Activated naive CD8-positive, alpha-beta T cell treated with anti-CD3 and anti-CD28 coated beads for 36 hours (primary cell): Measurements from ENCODE around the gene SLC24A4. TPM values are rescaled to one million over a fixed set of nuclear protein-coding genes. Genes with fewer than 3 reads are reported as not detected.

Source experiments
- DNase-seq: peaks from one replicate; pipeline ENCODE4 v3.0.0; 2021
- H3K27ac Mint-ChIP-seq: one replicate; pipeline ENCODE4 v1.8.0; 2022; ENCODE audit warnings: mild to moderate bottlenecking, moderate library complexity, mixed read lengths
- H3K27me3 Mint-ChIP-seq: one replicate; pipeline ENCODE4 v1.8.0; 2022; ENCODE audit warnings: mild to moderate bottlenecking, mixed read lengths
- H3K36me3 Mint-ChIP-seq: one replicate; pipeline ENCODE4 v1.8.0; 2021; ENCODE audit warnings: mild to moderate bottlenecking, mixed read lengths
- H3K4me1 Mint-ChIP-seq: one replicate; pipeline ENCODE4 v1.8.0; 2021; ENCODE audit warnings: mixed read lengths
- H3K4me3 Mint-ChIP-seq: one replicate; pipeline ENCODE4 v1.8.0; 2022; ENCODE audit warnings: mild to moderate bottlenecking, moderate library complexity, mixed read lengths
- H3K9me3 Mint-ChIP-seq: one replicate; pipeline ENCODE4 v1.8.0; 2022; ENCODE audit warnings: mixed read lengths
- total RNA-seq, 2 experiments: library from RNA; stranded (reverse); gene quantifications; one replicate each; pipeline ENCODE4 v1.2.3, GENCODE V29; 2021

The SLC24A4 gene
- total RNA-seq, 2 experiments from 2014 or later = 0.06 to 0.08 TPM

- H3K9me3 Mint-ChIP-seq = no peaks in the 10 kb centered on the region
- H3K27me3 Mint-ChIP-seq = no peaks in the 10 kb centered on the region
Observed at GRCh38 chr14:92416544-92416943, 93.6 kb downstream of the SLC24A4 start.

GRCh38 chr14:92417759-92418158, 94.8 kb downstream of the SLC24A4 start:
- H3K9me3 Mint-ChIP-seq = no peaks in the 10 kb centered on the region
- H3K27ac Mint-ChIP-seq = no peak overlapping the region
- H3K27me3 Mint-ChIP-seq = no peaks in the 10 kb centered on the region
- H3K36me3 Mint-ChIP-seq = no peaks in the 10 kb centered on the region
- no peak for DNase-seq
- no peak overlapping the region for H3K4me3 Mint-ChIP-seq
- no peaks in the 10 kb centered on the region for H3K4me1 Mint-ChIP-seq

More at GRCh38 chr14:92416544-92416943, 93.6 kb downstream of the SLC24A4 start:
- H3K27ac Mint-ChIP-seq = no peak overlapping the region
- no peak overlapping the region for H3K4me3 Mint-ChIP-seq
- no peaks in the 10 kb centered on the region for H3K36me3 Mint-ChIP-seq
- DNase-seq = no peak
- H3K4me1 Mint-ChIP-seq = no peaks in the 10 kb centered on the region

- no peak overlapping the region for H3K27ac Mint-ChIP-seq
- no peaks in the 10 kb centered on the region for H3K9me3 Mint-ChIP-seq
- H3K36me3 Mint-ChIP-seq = no peaks in the 10 kb centered on the region
- H3K27me3 Mint-ChIP-seq = no peaks in the 10 kb centered on the region
- H3K4me1 Mint-ChIP-seq = peaks cover 9% of the 10 kb centered on the region
- DNase-seq = no peak
- H3K4me3 Mint-ChIP-seq = no peak overlapping the region
Observed at GRCh38 chr14:92421751-92422150, 98.8 kb downstream of the SLC24A4 start.

GRCh38 chr14:92425101-92425500, 102.1 kb downstream of the SLC24A4 start:
- H3K4me1 Mint-ChIP-seq = peaks cover 9% of the 10 kb centered on the region
- H3K27ac Mint-ChIP-seq = no peak overlapping the region
- no peaks in the 10 kb centered on the region for H3K27me3 Mint-ChIP-seq
- no peak for DNase-seq
- no peak overlapping the region for H3K4me3 Mint-ChIP-seq
- H3K36me3 Mint-ChIP-seq = no peaks in the 10 kb centered on the region
- no peaks in the 10 kb centered on the region for H3K9me3 Mint-ChIP-seq

- Mint-ChIP-seq H3K27me3 (no peaks in the 10 kb centered on the region), H3K27ac (no peak overlapping the region), H3K36me3 (no peaks in the 10 kb centered on the region), H3K4me1 (peaks cover 9% of the 10 kb centered on the region), H3K4me3 (no peak overlapping the region), H3K9me3 (no peaks in the 10 kb centered on the region)
- no peak for DNase-seq
Observed at GRCh38 chr14:92426237-92426636, 103.3 kb downstream of the SLC24A4 start.

GRCh38 chr14:92427096-92427495, 104.1 kb downstream of the SLC24A4 start:
- Mint-ChIP-seq H3K36me3 (no peaks in the 10 kb centered on the region), H3K4me3 (no peak overlapping the region), H3K4me1 (peaks cover 9% of the 10 kb centered on the region), H3K9me3 (no peaks in the 10 kb centered on the region), H3K27ac (no peak overlapping the region), H3K27me3 (no peaks in the 10 kb centered on the region)
- DNase-seq = no peak

GRCh38 chr14:92430686-92431085, 107.7 kb downstream of the SLC24A4 start:
- Mint-ChIP-seq H3K4me1 (peaks cover 9% of the 10 kb centered on the region), H3K36me3 (no peaks in the 10 kb centered on the region), H3K27ac (no peak overlapping the region), H3K4me3 (no peak overlapping the region), H3K27me3 (no peaks in the 10 kb centered on the region), H3K9me3 (no peaks in the 10 kb centered on the region)
- no peak for DNase-seq

- Mint-ChIP-seq H3K4me3 (no peak overlapping the region), H3K36me3 (no peaks in the 10 kb centered on the region), H3K9me3 (no peaks in the 10 kb centered on the region), H3K27me3 (no peaks in the 10 kb centered on the region), H3K4me1 (peaks cover 3% of the 10 kb centered on the region), H3K27ac (no peak overlapping the region)
- DNase-seq = no peak
Observed at GRCh38 chr14:92431199-92431725, 108.3 kb downstream of the SLC24A4 start.

GRCh38 chr14:92433407-92433806, 110.4 kb downstream of the SLC24A4 start:
- DNase-seq = no peak
- H3K36me3 Mint-ChIP-seq = no peaks in the 10 kb centered on the region
- H3K27ac Mint-ChIP-seq = no peak overlapping the region
- no peak overlapping the region for H3K4me3 Mint-ChIP-seq
- no peaks in the 10 kb centered on the region for H3K27me3 Mint-ChIP-seq
- peaks cover 4% of the 10 kb centered on the region for H3K4me1 Mint-ChIP-seq
- no peaks in the 10 kb centered on the region for H3K9me3 Mint-ChIP-seq

GRCh38 chr14:92435154-92435553, 112.2 kb downstream of the SLC24A4 start:
- peaks cover 15% of the 10 kb centered on the region for H3K4me1 Mint-ChIP-seq
- H3K9me3 Mint-ChIP-seq = no peaks in the 10 kb centered on the region
- no peaks in the 10 kb centered on the region for H3K27me3 Mint-ChIP-seq
- no peak overlapping the region for H3K27ac Mint-ChIP-seq
- no peak for DNase-seq
- no peak overlapping the region for H3K4me3 Mint-ChIP-seq
- H3K36me3 Mint-ChIP-seq = no peaks in the 10 kb centered on the region

GRCh38 chr14:92436115-92436776, 113.3 kb downstream of the SLC24A4 start:
- no peaks in the 10 kb centered on the region for H3K36me3 Mint-ChIP-seq
- no peak overlapping the region for H3K27ac Mint-ChIP-seq
- H3K27me3 Mint-ChIP-seq = no peaks in the 10 kb centered on the region
- no peak overlapping the region for H3K4me3 Mint-ChIP-seq
- no peak for DNase-seq
- H3K4me1 Mint-ChIP-seq = peaks cover 17% of the 10 kb centered on the region
- H3K9me3 Mint-ChIP-seq = no peaks in the 10 kb centered on the region

- no peak for DNase-seq
- no peaks in the 10 kb centered on the region for H3K9me3 Mint-ChIP-seq
- H3K36me3 Mint-ChIP-seq = no peaks in the 10 kb centered on the region
- H3K27ac Mint-ChIP-seq = no peak overlapping the region
- no peaks in the 10 kb centered on the region for H3K27me3 Mint-ChIP-seq
- peaks cover 24% of the 10 kb centered on the region for H3K4me1 Mint-ChIP-seq
- no peak overlapping the region for H3K4me3 Mint-ChIP-seq
Observed at GRCh38 chr14:92437309-92437708, 114.3 kb downstream of the SLC24A4 start.

GRCh38 chr14:92437729-92438285, 114.8 kb downstream of the SLC24A4 start:
- no peak for DNase-seq
- H3K4me3 Mint-ChIP-seq = no peak overlapping the region
- H3K27ac Mint-ChIP-seq = no peak overlapping the region
- peaks cover 26% of the 10 kb centered on the region for H3K4me1 Mint-ChIP-seq
- no peaks in the 10 kb centered on the region for H3K27me3 Mint-ChIP-seq
- H3K36me3 Mint-ChIP-seq = no peaks in the 10 kb centered on the region
- no peaks in the 10 kb centered on the region for H3K9me3 Mint-ChIP-seq

- Mint-ChIP-seq H3K9me3 (no peaks in the 10 kb centered on the region), H3K27me3 (no peaks in the 10 kb centered on the region), H3K4me1 (peaks cover 26% of the 10 kb centered on the region), H3K27ac (peak overlapping the region; percentile 64), H3K4me3 (peak overlapping the region; percentile 8), H3K36me3 (no peaks in the 10 kb centered on the region)
- DNase-seq = peak; percentile 40
Observed at GRCh38 chr14:92439537-92440344, 116.8 kb downstream of the SLC24A4 start.

GRCh38 chr14:92440345-92441003, 117.5 kb downstream of the SLC24A4 start:
- H3K27ac Mint-ChIP-seq = no peak overlapping the region
- H3K9me3 Mint-ChIP-seq = no peaks in the 10 kb centered on the region

More at GRCh38 chr14:92440345-92441003, 117.5 kb downstream of the SLC24A4 start:
- Mint-ChIP-seq H3K27me3 (no peaks in the 10 kb centered on the region), H3K4me1 (peaks cover 26% of the 10 kb centered on the region), H3K4me3 (no peak overlapping the region), H3K36me3 (no peaks in the 10 kb centered on the region)
- no peak for DNase-seq
